ENCODE results near the gene NSUN7.

DNA sequence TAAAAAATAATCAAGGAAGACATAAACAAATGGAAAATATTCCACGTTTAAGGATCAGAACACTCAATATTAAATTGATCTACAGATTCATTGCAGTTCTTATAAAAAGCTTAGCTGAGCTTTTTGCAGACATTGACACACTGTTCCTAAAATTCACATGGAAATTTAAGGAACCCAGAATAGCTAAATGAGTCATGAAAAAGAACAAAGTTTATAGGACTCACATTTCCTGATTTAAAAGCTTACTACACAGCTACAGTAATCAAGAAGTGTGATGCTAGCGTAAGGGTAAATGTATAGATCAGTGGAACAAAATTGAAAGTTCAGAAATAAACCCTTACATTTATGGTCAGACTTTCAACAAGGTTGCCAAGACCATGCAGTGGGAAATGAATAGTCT, 33.1 kb downstream of the NSUN7 start:
- TF ChIP-seq, protein P1, sequence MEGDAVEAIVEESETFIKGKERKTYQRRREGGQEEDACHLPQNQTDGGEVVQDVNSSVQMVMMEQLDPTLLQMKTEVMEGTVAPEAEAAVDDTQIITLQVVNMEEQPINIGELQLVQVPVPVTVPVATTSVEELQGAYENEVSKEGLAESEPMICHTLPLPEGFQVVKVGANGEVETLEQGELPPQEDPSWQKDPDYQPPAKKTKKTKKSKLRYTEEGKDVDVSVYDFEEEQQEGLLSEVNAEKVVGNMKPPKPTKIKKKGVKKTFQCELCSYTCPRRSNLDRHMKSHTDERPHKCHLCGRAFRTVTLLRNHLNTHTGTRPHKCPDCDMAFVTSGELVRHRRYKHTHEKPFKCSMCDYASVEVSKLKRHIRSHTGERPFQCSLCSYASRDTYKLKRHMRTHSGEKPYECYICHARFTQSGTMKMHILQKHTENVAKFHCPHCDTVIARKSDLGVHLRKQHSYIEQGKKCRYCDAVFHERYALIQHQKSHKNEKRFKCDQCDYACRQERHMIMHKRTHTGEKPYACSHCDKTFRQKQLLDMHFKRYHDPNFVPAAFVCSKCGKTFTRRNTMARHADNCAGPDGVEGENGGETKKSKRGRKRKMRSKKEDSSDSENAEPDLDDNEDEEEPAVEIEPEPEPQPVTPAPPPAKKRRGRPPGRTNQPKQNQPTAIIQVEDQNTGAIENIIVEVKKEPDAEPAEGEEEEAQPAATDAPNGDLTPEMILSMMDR (IDR thresholded peaks at IDR 0.05), result no peak
- TF ChIP-seq EP300 (IDR thresholded peaks at IDR 0.05), result no peak
